NCI-H187 treated with DMSO at 0.1 percent for 48 hours (cell line): ENCODE results near the gene FARP1.
"Not testable (repeated sequence)": the region's sequence is repeated elsewhere in the genome, so short reads cannot be mapped to it uniquely, and the experiment has no call there.

Experiments used
- DNase-seq: peaks from one replicate; lab custom pipeline; 2025; lab: John Stamatoyannopoulos, UW

The FARP1 gene

GRCh38 chr13:98225036-98225940 lies 82.4 kb downstream of the FARP1 start:
- DNase-seq, result no peak

DNA sequence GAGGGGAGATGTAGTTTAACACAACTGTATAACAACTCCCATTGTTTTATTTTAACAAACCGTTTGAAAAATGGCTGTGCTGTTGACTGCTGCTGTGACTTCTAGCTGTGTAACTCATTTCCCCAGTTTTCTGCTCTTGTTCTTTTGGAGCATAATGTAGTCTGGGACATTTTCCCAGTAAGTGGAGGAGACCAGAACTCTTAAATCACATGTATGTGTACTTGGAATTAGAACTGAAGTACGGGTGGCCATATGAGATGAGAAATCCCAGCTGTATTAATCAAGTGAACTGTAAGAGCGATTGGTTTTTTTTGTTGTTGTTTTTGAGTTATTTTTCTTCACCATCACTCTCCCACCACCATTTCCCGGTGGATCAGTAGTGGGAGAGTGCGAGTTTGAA lies 83.6 kb downstream of the FARP1 start:
- no peak for DNase-seq

GRCh38 chr13:98228661-98229341 lies 85.9 kb downstream of the FARP1 start:
- DNase-seq, result no peak

DNA sequence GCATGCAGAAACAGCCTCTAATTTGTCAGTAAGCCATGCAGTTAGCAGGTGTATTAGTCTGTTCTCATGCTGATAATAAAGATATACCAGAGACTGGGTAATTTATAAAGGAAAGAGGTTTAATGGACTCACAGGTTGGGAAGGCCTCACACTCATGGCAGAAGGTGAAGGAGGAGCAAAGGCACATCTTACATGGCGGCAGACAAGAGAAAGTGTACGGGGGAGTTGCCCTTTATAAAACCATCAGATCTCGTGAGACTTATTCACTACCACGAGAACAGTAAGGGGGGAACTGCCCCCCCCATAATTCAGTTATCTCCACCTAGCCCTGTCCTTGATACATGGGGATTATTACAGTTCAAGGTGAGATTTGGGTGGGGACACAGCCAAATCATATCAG lies 87.9 kb downstream of the FARP1 start:
- DNase-seq, result not testable (repeated sequence)

DNA sequence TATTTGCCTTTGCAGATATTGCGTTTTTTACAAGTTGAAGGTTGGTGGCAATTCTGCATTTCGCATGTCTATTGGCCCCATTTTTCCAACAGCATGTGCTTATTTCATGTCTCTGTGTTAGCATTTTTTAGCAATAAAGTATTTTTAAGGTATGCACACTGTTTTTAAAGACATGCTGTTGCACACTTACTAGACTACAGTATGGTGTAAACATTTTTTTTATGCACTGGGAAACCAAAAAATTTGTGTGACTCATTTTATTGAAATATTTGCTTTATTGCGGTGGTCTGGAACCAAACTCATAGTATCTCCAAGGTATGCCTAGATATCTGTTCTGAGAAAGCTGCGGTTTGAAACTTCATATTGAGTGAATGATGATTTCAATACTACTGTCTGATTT lies 89.6 kb downstream of the FARP1 start:
- DNase-seq, result no peak

DNA sequence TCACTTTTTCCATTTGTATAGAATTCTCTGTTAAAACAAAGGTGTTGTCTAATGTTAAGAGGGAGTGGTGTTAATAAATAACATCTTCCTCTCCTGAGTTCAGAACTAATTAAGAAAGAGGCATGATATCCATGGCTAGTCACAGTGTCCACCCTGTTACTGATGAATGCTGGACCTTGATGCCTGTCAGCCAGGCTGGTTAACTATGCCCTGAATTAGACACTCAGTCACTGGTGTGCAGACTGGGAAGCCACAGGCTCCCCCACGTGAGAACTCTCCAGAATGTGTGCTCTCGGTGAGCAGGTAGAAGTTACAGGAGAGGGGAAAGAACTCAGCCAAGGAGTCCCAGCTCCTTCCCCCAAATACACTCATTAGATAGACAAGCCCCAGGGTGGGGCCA lies 90.2 kb downstream of the FARP1 start:
- no peak for DNase-seq

DNA sequence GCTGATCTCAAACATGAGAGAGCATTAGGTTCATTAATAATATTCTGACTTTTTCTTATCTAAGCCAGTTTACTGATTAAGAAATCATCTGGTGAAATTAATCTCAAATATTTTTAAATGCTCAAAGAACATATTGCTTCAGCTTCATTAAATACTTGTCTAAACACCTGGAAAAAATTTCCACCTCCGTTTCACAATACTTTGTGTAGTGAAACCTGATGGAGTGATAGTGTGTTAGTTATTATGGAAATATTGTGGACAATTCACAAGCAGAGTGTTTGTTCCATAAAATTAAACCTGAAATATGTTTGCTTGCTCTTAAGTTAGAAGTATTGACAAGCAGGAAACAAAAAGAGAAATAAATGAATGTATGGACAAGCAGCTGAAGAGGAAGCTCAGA lies 91.5 kb downstream of the FARP1 start:
- DNase-seq, result no peak

GRCh38 chr13:98236197-98236596 lies 93.3 kb downstream of the FARP1 start:
- no peak for DNase-seq

DNA sequence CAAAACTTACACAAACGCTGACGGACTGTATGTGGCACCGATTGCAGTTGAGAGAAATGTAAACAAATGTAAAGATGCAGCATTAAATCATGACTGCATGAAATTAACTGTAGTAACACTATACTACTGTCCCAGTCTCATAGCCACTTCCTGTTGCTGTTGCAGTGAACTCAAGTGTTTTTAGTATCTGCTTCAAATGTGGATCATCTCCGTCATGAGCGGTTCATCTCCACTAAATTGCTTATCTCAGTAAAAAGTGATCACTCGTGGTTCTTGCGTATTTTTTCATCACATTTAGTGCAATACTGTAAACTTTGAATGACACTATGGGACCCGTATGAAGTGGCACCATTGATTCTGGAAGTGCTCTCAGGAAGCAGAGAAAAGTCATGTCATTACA lies 94.4 kb downstream of the FARP1 start:
- no peak for DNase-seq

DNA sequence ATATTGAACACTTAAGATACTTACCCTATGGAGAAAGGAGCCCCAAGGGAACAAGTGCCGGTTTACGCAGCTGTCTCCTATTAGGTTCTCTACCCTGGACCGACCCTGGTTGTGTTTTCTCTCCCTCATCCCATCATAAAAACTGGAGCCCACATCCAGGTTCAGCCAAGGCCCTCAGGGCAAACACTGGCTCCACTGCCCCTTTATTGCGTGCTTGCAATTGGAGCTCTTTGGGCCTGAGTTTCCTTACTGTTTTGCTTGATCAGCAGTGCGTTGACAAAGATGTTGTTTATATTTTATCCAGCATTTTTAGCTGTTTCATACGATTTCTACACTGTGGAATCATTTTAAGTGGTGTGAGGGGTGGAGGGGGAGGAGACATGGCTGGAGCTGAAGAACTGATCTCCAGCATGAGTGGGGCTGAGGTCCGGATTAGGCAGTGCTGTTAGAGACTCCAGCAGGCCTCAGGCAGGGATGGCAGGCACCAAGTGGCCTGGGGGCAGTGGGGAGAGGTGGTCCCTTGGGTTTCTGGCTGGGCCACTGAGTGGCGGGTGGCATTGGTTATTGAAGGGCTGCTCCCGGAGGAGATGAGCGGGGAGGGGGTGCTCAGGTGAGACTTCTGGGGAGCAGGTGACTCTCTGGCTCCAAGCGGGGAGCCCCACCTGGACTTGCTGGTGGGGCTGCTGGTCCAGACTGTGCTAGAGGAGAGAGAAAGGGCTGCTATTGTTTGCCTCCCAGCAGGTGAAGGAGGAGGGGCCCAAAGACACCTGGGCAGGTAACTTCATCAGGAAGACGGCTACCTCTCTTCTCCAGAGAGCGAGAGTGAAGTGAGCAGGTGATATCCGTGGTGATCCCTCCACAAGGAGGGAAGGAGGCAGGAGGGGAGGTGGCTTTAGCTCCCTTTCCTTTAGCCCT lies 96.5 kb downstream of the FARP1 start:
- peak; percentile 84 for DNase-seq

DNA sequence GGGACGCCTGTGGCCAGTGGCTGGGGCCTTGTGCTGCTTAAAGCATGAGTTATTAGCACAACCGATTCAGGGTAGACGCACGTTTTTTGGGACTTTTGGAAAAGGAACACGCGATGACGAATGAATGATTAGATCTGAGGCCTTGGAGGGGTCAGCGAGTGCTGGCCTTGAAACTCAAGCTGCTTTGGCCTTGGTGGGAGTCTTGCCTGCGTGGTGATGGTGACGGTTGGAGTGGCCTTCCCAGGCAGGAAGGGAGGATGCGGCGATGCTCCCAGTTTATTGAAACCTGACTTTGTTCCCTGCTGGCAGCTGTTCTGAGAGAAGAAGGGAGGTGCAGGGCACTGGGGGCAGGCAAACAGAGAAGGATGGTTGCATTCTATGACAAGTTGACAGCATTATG lies 97.2 kb downstream of the FARP1 start:
- no peak for DNase-seq

DNA sequence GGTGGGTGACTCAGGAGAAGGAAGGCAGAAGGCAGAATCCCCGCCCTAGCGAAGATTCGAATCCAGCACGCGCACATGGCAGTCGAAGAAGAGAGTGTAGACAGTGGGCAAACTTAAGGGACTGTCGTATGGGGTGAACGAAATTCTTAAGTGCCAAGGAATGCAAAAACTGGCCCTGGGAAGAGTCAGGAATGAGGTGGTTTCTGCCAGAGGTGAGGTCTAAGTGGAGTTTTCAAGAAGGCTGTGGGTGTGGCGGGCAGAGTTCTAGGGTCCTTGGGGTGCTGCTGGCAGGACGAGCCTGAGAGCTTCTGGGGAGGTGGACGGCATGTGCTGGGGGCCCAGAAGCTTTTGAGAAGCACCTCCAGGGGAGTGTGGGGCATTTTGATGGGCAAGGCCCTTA lies 98.1 kb downstream of the FARP1 start:
- DNase-seq, result no peak

GRCh38 chr13:98241976-98242375 lies 99.1 kb downstream of the FARP1 start:
- DNase-seq, result no peak

- DNase-seq, result no peak
Observed at GRCh38 chr13:98242403-98242802, 99.5 kb downstream of the FARP1 start.

DNA sequence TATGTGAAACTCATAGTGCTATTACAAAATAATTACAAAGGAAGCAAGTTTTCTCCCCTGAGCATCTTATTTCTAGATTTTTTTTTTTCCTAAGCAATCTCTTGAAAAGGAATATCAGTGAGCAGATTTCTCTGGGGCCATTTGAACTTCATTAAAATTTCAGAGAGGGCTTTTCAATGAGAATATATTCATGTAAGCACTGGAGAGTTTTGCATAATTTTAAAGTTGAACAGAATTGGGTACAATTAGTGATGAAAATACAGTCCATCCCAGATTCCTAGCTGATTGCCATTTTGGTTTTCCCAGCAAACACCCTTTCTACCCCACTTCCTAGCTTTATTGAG lies 101.0 kb downstream of the FARP1 start:
- DNase-seq, result no peak

DNA sequence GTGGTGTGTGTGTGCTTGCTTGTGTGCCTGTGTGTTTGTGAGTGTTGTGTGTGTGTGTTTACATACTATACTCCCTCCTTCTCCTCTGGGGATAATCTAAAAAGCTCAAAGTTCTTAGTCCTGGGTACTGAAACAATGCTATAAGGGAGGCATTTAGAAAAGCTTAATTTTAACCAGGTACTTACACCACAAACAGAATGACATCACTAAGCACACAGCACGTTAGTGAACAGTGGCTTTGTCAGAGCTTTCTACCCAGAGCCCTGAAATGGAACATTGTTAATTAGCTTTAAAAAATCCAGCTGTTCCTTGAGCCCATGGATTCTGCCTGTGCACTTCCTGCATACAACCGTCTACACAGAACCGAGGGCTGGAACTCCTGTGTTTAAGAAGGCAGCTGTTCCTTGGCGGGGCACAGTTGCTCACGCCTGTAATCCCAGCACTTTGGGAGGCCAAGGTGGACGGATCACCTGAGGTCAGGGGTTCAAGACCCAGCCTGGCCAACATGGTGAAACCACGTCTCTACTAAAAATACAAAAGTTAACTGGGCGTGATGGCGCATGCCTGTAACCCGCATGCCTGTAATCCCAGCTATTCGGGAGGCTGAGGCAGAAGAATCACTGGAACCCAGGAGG lies 103.8 kb downstream of the FARP1 start:
- DNase-seq, result no peak

DNA sequence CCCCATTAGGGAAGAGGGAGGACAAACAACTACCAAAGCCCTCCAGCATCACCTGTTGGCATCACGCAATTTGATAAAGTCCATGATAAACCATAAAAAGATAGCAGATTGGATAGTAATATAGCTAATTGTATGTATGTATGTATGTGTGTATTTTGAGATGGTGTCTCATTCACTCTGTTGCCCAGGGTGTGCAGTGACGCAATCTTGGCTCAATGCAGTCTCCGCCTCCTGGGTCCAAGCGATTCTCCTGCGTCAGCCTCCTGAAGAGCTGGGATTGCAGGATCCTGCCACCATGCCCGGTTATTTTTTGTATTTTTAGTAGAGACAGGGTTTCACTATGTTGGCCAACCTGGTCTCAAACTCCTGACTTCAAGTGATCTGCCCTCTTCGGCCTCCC lies 108.8 kb downstream of the FARP1 start:
- no peak for DNase-seq

DNA sequence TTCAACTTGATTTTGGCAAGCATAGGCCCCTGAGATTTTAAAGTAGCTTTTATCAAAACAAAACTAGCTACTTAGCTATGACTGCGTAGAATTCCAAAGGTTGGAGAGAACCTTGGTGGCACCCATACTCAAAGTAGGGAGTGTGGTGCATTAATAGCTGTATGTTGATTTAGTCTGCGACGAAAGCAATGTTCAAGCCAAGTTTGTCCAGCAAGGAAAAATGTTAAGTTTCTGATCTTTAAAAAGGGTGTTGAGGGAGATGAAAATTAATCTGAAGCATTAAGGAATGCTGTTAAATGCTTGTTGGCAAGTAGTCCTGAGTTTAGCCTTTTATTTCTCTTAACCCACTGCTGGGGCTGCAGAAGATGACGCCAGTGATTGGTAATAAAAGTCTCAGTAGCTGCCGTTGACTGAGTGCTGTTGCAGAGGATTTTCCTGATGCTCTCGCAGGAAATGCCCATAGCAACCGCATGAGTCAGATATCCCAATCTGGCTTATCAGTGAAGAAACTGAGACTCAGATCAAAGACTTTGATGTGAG lies 110.1 kb downstream of the FARP1 start:
- DNase-seq, result no peak

GRCh38 chr13:98253526-98253925 lies 110.6 kb downstream of the FARP1 start:
- no peak for DNase-seq

- no peak for DNase-seq
Observed at GRCh38 chr13:98254513-98254912, 111.6 kb downstream of the FARP1 start.

DNA sequence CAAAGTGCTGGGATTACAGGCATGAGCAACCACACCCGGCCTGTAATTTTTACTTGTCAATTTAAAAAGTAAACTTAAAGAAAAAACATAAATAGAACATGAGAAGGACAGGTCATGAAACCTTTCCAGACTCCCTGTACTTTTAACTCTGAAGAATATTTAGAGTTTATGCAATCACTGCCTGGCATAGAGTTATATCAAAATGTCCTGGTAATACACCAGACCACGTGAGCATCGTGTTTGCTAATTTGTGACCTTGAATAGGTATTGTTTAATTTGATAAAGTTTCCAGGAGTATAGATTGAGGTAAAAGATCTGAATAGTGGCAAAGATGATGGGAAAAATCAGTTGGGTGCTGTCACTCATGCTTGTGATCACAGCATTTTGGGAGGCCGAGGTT lies 115.3 kb downstream of the FARP1 start:
- no peak for DNase-seq
